HPDE6-E6E7 (cell line): ENCODE measurements around the gene RAD54L.
"Not testable (repeated sequence)": the region's sequence is repeated elsewhere in the genome, so short reads cannot be mapped to it uniquely, and the experiment has no call there.

Experiments used
- DNase-seq: peaks from one replicate; pipeline ENCODE4 v3.0.0; 2011; ENCODE audit warnings: missing footprints; ENCODE audit errors: extremely low spot score

The RAD54L gene

GRCh38 chr1:46241733-46242132 lies 5.8 kb upstream of the RAD54L start:
- not testable (repeated sequence) for DNase-seq

DNA sequence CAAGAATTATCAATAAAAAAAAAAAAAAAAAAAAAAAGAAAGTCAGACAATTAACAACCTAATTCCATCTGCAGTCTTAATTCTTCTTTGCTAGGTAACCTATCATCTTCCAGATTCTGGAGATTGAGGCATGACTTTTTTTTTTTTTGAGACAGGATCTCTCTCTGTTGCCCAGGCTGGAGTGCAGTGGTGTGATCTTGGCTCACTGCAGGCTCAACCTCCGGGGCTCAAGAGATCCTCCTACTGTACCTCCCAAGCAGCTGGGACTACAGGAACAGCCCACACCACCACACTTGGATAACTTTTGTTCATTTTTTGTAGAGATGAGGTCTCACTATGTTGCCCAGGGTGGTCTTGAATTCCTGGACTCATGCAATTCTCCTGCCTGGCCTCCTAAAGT lies 4.6 kb upstream of the RAD54L start:
- DNase-seq = no peak

DNA sequence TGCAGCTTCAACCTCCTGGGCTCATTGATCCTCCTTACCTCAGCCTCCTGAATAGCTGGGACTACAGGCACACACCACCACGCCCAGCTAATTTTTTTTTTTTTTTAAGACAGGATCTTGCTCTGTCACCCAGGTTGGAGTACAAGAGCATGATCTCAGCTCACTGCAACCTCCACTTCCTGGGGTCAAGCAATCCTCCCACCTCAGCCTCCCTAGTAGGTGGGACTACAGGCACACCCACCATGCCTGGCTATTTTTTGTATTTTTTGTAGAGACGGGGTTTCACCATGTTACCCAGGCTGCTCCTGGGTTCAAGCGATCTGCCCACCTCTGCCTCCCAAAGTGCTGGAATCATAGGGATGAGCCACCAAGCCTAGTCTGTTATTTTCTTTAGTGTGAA lies 3.7 kb upstream of the RAD54L start:
- not testable (repeated sequence) for DNase-seq

GRCh38 chr1:46244656-46245371 lies 2.7 kb upstream of the RAD54L start:
- DNase-seq = peak; percentile 34

DNA sequence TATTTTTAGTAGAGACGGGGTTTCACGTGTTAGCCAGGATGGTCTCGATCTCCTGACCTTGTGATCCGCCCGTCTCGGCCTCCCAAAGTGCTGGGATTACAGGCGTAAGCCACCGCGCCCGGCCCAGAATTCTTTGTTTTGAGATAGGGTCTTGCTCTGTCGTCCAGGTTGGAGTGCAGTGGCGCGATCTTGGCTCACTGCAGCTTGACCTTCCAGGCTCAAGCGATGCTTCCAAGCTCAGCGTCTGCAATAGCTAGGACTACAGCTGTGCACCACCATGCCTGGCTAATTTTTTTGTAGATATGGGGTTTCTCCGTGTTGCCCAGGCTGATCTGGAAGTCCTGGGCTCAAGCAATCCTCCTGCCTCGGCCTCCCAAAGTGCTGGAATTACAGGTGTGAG lies 1.4 kb upstream of the RAD54L start:
- DNase-seq = not testable (repeated sequence)

DNA sequence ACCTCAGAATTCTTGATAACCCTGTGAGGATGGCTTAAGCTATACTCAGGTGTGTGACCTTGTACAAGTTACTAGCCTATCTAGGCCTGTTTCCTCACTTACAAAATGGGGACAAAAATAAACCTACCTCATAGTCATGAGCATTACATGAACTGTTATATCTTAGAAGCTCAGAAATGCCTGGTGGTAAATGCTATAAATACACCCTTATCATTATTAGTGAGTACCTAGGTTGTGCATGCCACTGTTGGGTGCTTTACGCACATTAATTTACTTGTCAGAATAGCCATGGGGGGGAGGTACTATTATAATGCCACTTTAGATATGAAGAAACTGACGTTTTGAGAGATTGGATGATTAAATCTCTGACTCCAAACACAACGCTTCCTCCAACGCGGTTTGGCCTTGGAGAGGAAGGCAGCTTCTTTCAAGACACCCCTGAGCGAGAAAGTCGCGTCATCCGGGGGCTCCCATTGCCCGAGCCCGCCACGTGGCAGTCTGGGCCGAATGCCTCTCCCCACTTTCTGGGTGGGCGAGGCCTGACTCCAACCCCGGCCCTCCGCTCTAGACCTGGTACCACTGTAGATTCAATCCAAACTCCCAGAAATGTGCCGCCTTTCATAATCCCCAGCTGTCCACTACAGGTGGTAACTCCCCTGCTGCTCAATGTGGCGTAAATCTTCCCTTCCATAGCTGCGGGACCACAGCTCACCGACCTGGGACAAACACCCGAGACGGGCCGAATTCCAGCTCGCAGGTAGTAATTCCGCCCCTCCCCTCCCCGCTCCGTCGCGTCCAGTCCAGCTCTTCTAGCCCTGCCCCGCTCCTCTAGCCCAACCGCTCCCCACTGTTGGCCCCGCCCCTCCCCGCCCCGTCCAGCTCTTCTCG lies 771 bp upstream of the RAD54L start:
- peak; percentile 91 for DNase-seq

DNA sequence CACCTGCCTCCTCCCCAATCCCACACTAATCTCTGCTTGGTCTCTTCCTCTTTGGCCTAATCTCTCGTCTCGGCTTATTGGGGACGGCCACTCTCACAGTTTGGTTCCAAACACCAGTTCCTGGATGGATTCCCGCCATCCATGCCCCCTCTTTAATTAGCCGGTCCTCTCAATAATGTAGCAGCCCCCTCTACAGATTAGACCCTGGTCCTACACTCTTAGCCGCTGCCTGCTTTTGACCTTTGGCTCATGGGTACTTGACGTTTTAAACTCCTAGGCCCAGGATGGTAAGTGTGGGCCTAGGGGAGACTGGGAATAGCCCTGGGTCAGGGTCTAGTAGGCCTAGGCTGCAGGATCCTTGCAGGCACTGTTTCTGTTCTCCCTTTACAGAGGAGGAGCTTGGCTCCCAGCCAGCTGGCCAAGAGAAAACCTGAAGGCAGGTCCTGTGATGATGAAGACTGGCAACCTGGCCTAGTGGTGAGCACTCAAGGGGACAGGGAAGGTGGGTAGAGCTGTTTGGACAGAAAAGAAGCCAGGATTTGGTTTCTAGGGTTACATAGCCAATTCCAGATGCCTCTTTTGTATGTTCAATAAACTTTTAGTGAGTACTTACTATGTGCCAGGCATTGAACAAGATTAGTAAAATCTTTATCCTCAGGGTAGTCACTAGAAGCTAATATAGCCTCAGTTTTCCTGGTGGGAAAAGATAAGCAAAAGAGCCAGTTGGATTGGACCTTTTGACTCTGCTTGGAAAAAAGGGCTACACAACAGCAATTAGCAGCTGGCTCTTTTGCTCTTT lies 758 bp downstream of the RAD54L start:
- DNase-seq = peak; percentile 22

- no peak for DNase-seq
Measured at GRCh38 chr1:46254668-46255067, 7.1 kb downstream of the RAD54L start.

GRCh38 chr1:46256523-46256922 lies 9.0 kb downstream of the RAD54L start:
- no peak for DNase-seq

DNA sequence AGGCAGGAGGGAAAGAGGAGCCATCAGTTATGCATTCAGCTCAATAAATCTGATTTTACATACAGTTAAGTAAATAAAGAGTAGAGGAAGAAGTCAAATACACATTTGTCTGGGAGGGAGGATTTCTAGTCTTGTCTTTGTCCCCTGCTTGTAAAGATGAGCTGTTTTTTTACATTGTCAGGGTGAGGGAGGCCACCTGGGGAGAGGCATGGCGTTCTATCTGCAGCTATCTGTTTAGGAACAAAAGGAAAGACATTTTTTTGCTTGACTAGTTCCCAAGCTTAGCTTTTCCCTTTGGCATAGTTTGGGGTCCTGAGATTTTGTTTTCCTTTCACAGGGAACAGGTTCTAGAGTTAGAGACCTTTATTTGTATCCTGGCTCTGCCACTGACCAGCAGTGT lies 14.9 kb downstream of the RAD54L start:
- DNase-seq = no peak

- DNase-seq = no peak
Measured at GRCh38 chr1:46263146-46263545, 15.6 kb downstream of the RAD54L start.

DNA sequence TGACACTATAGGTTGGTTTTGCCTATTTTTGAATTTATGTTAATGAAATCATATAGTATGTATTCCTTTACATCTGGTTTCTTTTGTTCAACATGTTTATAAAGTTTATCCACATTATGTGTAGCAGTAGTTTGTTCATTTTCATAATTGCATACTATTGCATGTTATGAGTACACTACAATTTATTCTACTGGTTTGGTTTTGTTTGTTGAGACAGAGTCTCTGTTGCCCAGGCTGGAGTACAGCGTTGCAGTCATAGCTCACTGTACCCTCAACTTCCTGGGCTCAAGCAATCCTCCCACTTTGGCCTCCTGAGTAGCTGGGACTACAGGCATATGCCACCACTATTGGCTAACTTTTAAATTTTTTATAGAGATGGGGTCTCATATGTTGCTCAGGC lies 21.0 kb downstream of the RAD54L start:
- no peak for DNase-seq

- DNase-seq = no peak
Measured at GRCh38 chr1:46274225-46275029, 26.9 kb downstream of the RAD54L start.

- DNase-seq = no peak
Measured at GRCh38 chr1:46275030-46275337, 27.4 kb downstream of the RAD54L start.

DNA sequence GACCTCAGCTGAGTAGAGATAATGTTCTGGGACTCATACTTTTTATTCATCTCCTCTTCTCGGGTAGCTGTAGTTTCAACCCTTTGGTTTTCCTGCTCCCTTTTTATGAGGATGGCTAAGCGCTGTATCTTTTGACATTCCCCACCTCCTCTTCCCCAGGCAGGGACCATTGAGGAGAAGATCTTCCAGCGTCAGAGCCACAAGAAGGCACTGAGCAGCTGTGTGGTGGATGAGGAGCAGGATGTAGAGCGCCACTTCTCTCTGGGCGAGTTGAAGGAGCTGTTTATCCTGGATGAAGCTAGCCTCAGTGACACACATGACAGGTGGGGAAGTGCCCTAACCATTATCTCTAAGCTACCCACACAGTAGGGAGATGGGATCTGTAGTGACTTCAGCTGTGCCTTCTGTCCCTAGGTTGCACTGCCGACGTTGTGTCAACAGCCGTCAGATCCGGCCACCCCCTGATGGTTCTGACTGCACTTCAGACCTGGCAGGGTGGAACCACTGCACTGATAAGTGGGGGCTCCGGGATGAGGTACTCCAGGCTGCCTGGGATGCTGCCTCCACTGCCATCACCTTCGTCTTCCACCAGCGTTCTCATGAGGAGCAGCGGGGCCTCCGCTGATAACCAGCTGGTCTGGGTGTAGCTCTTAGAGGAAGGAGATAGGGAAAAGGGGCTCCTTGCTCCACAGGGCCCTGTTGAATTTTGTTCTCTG lies 30.3 kb downstream of the RAD54L start:
- DNase-seq = no peak

- DNase-seq = peak; percentile 17
Measured at GRCh38 chr1:46278807-46279206, 31.2 kb downstream of the RAD54L start.

- no peak for DNase-seq
Measured at GRCh38 chr1:46280092-46280491, 32.5 kb downstream of the RAD54L start.

DNA sequence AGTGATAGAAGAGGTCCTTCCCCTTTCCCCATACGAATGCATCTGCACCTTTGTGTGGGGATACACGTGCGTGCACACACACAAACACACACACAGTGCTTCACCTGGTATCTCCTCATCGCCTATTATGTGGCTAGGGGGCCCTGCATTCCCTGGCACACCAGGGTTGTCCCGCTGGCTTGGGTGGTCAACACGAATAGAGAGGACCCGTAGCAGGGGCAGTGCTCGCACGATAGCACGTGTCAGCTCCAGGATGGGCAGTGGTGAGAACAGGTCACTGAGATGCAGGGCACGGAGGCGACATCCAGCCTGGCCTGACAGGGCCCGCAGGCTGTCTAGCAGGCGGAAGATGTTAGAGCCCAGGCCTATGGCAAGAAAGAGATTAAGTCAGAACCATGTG lies 33.5 kb downstream of the RAD54L start:
- DNase-seq = no peak

DNA sequence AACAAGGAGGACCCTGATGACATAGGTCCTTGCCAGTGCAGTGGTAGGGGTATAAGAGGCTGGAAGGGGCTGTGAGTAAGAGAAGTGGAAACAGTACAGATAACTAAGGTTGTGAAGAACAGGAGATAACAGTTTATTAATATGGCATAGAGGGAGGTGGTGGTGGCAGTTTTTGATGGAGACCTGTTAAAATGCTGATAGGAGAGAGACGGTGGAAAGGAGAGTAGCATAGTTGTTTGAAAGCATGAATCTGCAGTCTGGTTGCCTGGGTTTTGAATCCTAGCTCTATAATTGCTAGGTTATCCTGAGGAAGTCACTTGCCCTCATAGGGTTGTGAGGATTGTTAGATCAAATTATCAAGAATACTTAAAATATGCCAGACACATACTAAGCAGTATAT lies 36.5 kb downstream of the RAD54L start:
- DNase-seq = no peak

DNA sequence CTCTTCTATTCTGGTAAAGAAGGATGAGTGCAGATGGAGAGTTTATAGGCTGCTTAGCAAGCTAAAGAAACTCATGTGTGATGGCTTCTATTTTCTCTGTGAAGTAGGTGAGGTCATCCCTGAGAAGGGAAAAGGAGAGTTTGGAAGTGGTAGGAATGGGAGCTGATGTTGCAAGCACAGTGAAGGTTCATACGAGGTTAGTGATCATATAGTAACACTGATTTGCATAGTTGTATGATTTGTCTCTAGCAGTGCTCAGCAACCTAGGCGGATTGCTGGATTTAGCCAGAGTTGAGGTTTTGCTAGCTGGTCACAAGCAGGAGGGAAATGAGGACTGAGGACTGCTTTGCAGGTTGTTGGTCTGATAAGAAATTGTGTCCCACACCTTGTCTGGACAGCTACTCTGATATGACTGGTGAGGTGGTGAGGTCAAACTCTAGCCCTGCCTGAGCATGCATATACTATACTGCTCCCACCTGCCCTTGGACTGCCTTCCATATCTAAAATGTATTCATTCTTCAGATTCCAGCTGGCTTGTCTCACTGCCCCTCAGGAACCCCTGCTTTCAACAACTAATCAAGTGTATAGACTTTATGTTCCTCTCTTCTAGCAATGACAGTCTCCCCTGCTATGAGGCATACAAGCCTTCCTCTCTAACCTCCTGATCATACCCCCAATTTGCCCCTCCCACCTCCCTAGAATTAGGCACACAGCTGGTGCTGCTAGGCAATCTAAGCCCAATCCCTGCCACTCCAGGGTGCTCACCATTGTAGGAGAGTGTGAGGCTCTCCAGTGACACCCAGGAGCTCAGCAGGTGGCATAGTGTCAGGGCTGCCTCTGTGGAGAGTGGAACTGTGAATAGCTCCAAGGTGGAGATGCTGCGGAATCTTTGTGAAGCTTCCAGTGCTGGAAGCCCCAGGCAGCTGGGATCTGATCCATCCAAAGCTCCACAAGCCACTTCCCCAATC lies 37.3 kb downstream of the RAD54L start:
- DNase-seq = no peak
